KBM-7 (cell line): Measurements from ENCODE around the gene ATG12.
A peak's percentile ranks its signal among the peaks of the same experiment; 100 is the strongest.
"Not testable (repeated sequence)": the region's sequence is repeated elsewhere in the genome, so short reads cannot be mapped to it uniquely, and the experiment has no call there.

ENCODE experiments used
- DNase-seq: peaks from one replicate; pipeline ENCODE4 v3.0.0-alpha.2; 2015
- in situ Hi-C: fragments of 300-500 bp; cut with MboI; formaldehyde crosslinking; loops from 2 replicates; pipeline ENCODE4 v1.14.3; 2020; ENCODE audit warnings: low sequenced_read_pairs, low pct_unique_long_range_greater_than_20kb, mixed read lengths

Gene ATG12

DNA sequence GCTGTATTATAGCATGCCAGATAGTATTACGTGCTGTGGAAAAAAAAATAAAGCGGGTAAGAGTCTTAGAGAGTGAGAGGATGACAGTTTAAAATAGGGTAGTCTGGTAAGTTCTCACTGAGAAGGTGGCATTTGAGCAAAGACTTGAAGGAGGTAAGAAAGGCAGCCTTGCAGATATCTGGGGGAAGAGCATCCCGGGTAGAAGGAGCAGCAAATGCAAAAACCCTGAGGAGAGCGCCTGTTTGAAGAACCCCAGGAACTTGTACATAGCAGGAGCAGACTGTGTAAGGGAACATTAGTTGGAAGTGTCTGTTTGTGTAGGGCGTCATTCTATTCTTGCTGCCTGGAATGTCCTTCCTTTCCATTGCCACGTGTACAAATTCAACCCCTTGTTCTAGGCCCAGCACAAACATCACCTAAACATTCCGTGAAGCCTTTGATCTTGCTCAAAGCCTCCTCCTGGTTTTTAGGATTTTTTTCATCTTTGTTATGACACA, 3.0 kb upstream of the ATG12 start:
- in situ Hi-C loops, result loop anchor here (25.0 kb wide), 1 partner anchor 532 kb away; no protein-coding TSS in a partner anchor
- no peak for DNase-seq

- in situ Hi-C loops, result loop anchor here (25.0 kb wide), 1 partner anchor 531 kb away; no protein-coding TSS in a partner anchor
- DNase-seq, result no peak
Observed at GRCh38 chr5:115843444-115844130, 2.2 kb upstream of the ATG12 start.

DNA sequence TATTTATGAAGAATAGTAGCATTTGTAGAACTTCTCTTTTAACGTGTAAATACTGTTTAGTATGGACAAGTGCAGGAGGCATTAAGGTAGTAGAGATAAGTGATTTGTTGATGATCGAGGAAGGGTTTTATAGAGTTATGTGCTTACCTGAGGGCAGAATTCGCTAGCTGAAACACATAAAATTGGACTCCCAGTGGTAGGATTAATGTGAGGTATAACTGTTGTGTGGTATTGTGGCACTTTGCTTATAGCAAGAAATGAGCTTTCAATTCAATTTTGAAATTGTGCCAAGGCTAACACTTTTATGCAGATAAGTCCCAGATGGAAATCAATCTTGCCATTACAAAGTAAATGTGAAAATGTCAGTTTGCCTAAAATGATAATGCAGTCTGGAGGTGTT, 1.6 kb upstream of the ATG12 start:
- in situ Hi-C loops, result loop anchor here (25.0 kb wide), 1 partner anchor 531 kb away; no protein-coding TSS in a partner anchor
- DNase-seq, result no peak

DNA sequence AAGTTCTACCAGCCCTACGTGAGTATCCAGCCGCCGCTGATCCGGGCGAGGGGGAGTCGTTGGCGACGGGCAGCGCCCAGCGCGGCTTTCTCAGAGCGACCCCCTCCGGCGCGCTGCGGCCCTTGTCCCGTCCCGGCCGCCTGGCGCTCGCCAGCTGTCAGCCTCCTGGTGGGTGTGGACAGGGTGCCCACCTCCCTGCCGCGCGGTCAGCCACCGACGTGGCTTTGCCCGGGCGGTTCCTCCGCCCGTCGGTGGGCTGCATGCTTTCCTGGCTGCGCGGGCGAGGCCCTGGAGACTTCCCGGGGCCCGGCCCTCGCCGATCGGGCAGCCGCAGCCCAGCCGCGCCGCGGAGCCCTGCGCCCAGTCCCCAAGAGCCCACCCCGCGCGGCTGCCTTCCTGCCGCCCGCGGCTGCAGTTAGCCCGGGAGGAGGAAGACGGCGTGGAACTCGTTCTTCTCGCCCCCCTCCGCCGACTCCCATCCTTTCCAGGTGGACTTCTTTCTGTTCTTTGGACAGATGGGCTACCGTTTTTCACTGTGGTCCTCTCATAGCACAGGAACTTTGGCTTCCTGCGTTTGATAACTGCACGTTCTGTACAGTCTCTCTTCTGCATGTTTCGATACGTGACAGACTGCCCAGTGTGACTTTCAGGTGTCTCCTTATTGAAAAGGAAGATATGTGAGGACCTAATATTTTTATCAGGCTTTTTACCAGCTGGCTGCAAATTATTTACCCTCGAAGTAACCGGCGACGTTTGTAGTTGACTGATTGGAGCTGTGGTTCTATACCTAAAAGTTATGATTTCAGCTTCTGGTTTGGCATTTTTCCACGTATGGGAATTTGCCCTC, 947 bp upstream of the ATG12 start:
- in situ Hi-C loops, result loop anchor here (25.0 kb wide), 1 partner anchor 530 kb away; no protein-coding TSS in a partner anchor
- DNase-seq, result no peak

- in situ Hi-C loops, result loop anchor here (25.0 kb wide), 1 partner anchor 529 kb away; no protein-coding TSS in a partner anchor
- DNase-seq, result no peak
Observed at GRCh38 chr5:115840873-115841272, 492 bp downstream of the ATG12 start.

DNA sequence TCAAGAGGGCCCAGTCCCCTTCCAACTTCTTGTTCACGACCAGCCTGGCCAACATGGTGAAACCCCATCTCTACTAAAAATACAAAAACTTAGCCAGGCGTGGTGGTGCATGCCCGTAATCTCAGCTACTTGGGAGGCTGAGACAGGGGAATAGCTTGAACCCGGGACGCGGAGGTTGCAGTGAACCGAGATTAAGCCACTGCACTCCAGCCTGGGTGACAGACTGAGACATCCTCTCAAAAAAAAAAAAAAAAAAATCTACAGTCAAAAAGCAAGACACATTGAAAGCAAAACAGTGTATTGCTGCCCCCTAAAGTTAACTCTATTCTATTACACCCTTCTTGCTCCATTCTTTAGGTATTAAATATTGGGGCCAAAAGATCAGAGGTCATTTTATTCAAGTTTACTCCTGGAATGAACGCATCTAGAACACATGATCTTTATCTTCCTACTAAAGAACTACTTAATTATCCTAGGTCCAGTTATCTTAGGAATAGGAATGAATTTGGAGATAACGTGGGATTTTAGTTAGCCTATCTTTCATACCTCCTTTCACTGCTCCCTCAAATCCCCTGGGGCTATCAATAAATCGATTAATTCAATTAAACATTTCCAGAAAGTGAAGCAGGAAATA, 2.4 kb downstream of the ATG12 start:
- in situ Hi-C loops, result loop anchor here (25.0 kb wide), 1 partner anchor 527 kb away; no protein-coding TSS in a partner anchor

DNA sequence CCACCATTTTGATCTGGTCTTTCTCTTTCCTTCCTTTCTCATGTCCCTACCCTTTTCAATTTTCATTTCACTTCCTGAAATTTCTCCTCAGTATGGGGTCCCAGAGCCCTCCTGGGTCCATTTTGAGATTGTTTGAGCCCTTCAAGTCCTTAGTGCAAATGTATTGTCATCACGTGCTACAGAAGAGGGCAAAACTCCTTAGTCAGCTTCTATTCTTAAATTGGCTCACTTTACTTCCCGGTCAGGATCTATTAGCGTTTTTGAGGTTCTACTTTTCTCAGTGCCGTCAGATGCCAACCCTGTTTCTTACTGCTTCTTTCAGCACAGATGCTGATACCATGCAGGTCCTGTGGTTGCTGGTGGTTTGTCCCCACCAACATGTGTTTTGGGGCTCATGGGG, 5.9 kb downstream of the ATG12 start:
- in situ Hi-C loops, result loop anchor here (25.0 kb wide), 1 partner anchor 523 kb away; no protein-coding TSS in a partner anchor
- no peak for DNase-seq

More for the DNA sequence above, 2.4 kb downstream of the ATG12 start:
- DNase-seq, result peak; percentile 76

DNA sequence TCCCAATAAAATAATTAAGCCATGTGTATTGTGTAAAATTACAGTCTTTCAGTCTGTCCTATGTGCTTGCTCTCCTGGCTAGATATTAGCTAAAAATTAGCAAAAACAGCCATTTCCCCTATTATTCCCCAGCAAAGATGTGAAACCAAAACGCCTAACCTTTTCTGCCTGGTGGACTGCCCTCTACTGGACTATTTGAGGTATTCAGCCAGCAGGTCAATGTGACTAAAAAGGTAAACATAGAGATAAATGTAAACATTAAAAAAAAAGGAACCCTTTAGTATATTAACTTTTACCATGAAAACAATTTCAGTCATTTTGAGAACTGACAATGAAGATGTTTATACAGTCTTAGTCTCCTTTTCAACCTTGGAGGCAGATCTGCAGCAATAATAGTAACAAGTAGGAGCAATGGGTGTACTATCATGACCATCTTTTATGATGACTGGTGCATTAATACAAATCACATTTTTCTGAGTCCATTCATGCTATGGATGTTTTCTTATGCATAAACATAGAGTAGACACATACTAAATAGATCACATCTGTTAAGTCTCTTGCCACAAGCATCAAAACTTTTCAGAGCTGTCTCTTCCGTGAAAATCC, 10.1 kb downstream of the ATG12 start:
- peak; percentile 56 for DNase-seq
- in situ Hi-C loops, result loop anchor here (25.0 kb wide), 1 partner anchor 519 kb away; no protein-coding TSS in a partner anchor

GRCh38 chr5:115829913-115830312, 11.5 kb downstream of the ATG12 start:
- in situ Hi-C loops, result loop anchor here (25.0 kb wide), 1 partner anchor 518 kb away; no protein-coding TSS in a partner anchor
- DNase-seq, result no peak

DNA sequence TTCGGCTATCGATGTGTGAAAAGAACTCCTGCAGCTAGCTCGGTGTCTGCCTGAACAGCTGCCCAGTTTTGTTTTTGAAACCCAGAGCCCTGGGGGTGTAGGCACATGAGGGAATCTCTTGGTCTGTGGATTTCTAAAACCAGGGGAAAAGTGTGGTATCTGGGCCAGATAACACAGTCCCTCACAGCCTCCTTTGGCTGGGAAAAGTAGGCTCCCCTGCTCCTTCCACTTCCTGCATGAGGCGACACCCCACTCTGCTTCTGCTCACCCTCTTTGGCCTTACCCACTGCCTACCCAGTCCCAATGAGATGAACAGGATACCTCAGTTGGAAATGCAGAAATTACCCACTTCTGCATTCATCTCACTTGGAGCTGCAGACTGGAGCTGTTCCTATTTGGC, 15.4 kb downstream of the ATG12 start:
- DNase-seq, result no peak
- in situ Hi-C loops, result loop anchor here (25.0 kb wide), 1 partner anchor 514 kb away; no protein-coding TSS in a partner anchor

- not testable (repeated sequence) for DNase-seq
- in situ Hi-C loops, result loop anchor here (25.0 kb wide), 1 partner anchor 513 kb away; no protein-coding TSS in a partner anchor
Observed at GRCh38 chr5:115824983-115825382, 16.4 kb downstream of the ATG12 start.

DNA sequence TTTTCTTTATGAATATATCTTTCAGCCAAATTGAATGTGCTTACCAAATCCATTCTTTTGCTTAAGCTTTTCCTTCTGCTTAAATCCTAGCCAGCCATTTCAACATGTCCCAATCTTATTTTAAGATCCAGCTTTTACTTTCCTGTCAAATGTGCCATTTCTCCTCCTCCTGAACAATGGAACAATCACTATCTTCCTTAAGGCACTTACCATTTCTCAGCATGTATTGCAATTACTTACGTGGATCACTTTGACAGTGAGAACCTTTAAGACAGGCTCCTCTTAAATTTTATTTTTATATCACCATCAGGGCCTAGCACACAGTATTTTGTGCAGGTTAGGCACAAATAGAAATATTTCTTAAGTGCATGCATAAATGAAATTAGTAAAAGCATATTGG, 20.5 kb downstream of the ATG12 start:
- no peak for DNase-seq
- in situ Hi-C loops, result no loop called here

DNA sequence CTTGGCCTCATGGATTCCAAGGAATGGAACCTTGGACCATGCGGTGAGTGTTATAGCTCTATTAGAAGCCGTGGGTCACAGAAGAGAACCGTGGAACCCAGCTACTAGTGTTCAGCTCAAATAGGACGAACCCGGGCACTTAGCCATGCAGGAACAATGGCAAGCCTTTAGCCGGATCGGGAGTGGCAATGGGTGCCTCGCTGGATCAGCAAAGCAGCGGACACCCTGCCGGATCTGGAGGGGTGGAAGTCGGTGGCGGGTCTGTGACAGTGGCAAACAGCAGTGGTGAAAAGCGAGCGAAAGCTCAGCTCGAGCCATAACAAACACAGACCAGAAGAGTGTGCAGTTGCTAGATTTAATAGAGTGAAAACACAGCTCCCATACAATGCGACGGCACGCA, 22.5 kb downstream of the ATG12 start:
- DNase-seq, result no peak
- in situ Hi-C loops, result no loop called here

- in situ Hi-C loops, result no loop called here
- DNase-seq, result no peak
Observed at GRCh38 chr5:115817386-115817785, 24.0 kb downstream of the ATG12 start.

DNA sequence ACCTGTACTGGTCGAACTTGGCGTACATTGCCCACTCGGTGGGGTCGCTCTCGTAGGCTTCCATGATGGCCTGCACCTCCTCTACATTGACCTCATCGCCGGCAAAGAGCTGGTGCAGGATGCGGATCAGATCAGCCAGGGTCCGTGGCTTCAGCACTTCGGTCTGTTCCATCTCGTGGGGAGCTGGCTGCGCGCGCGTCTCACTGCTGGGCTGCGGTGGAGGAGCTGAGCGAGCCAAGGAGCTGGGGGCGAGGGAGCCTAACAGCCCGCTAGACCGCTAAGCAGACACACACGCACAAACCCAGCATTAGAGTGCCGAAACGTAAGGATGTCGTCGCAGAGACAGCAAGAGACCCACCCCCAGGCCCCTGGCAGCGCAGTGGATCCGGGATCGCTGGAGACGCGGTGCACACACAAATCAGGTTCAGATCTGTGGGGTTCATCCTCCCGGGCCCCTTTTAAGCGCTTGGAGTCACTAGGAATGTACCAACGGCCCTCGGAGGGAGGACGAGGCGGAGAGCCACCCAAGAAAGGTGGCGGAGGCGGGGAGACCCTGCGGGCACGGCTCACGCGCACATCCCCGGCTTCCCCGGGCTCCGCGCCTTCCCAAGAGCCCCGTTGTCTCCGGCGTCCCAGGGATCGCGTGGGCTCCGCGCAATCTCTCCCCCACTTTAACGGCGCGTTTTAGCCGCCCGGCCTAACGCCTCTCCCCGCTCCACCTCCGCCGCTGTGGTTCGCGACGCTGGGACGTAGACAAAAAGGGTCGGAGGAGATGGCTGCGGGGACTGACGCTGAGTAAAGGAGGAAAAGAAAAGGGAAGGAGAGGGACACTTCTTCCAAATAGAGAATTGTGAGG, 24.9 kb downstream of the ATG12 start, which contains the start of gene CDO1:
Gene CDO1, minus strand, starts transcription at position 434 of the 856 bp plus-strand sequence. Its CDS starts 262 bp downstream, at position 172.
- in situ Hi-C loops, result no loop called here
- DNase-seq, result peak; percentile 86

DNA sequence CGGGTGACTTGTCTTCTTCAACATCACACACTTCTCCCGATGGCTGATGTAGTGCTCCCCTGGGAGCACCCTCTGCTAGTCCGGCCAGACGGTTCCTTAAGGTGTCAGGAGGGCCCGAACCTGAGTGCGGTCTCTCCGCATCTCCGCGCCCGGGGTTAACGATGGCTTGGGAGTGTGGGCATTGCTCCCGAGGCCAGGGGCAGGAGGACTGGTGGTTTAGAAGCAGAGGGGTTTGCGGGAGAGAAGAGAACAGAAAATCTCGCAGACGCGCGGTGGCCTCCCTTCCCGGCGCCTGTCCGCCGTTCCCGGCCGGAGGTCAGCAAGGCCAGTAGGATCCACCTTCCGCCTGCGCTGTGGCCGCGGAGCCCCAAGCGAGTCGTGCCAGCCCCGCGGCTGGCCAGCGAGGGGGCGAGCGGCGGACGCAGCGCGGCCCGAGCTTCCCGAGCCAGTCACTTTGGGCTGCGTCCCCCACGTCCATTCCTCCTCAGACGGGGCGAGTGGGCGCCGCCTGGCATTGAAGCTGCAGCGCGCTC, 25.6 kb downstream of the ATG12 start:
- in situ Hi-C loops, result no loop called here
- DNase-seq, result peak; percentile 63

- no peak for DNase-seq
- in situ Hi-C loops, result no loop called here
Observed at GRCh38 chr5:115815006-115815692, 26.2 kb downstream of the ATG12 start.
